H1 (cell line): Measurements from ENCODE around the gene SAXO1. TPM values are rescaled to one million over a fixed set of nuclear protein-coding genes. Genes with fewer than 3 reads are reported as not detected.

Experiments
- CTCF ChIA-PET: fragments of 300-600 bp; sonication (Branson Sonifier 250); formaldehyde crosslinking; loops from one replicate; lab custom pipeline; 2021; ENCODE audit not compliant: partially characterized antibody; lab: Charles Lee
- POLR2A ChIA-PET: fragments of 300-600 bp; sonication (Branson Sonifier 250); formaldehyde crosslinking; loops from one replicate; lab custom pipeline; 2021; ENCODE audit warnings: inconsistent platforms; ENCODE audit not compliant: partially characterized antibody; lab: Charles Lee
- DNase-seq, 2 experiments: peaks; one replicate each; pipeline versions ENCODE4 v3.0.0 to v3.0.0-alpha.2; 2010 to 2022; ENCODE audit warnings: low spot score in 2 of 2, low read depth in 1 of 2, mixed read lengths in 1 of 2
- FAIRE-seq: peaks from 2 replicates; lab custom pipeline; 2011; peaks lifted over from hg19 to GRCh38; lab: Jason Lieb, UNC
- H2AFZ ChIP-seq: 2 replicates; pipeline ENCODE4 v1.8.1; 2012; ENCODE audit warnings: low read length, inconsistent platforms
- H2AK5ac ChIP-seq: 2 replicates; pipeline ENCODE4 v1.6.1; 2013; ENCODE audit warnings: low read depth, low read length
- H2BK120ac ChIP-seq: replicated peaks from 2 replicates; pipeline ENCODE3; 2013; ENCODE audit warnings: low read depth, low read length, inconsistent platforms
- H2BK12ac ChIP-seq: 2 replicates; pipeline ENCODE4 v1.6.1; 2013; ENCODE audit warnings: low read depth, low read length
- H2BK15ac ChIP-seq: 2 replicates; pipeline ENCODE4 v1.6.1; 2013; ENCODE audit warnings: low read length
- H2BK20ac ChIP-seq: 2 replicates; pipeline ENCODE4 v1.6.1; 2013; ENCODE audit warnings: low read length
- H2BK5ac ChIP-seq: 2 replicates; pipeline ENCODE4 v1.6.1; 2013; ENCODE audit warnings: low read depth, low read length
- H3K14ac ChIP-seq: 2 replicates; pipeline ENCODE4 v1.6.1; 2013; ENCODE audit warnings: inconsistent platforms; ENCODE audit not compliant: insufficient read length
- H3K18ac ChIP-seq: 2 replicates; pipeline ENCODE4 v1.6.1; 2013; ENCODE audit warnings: low read length; ENCODE audit errors: extremely low read depth
- H3K23ac ChIP-seq: 2 replicates; pipeline ENCODE4 v1.6.1; 2013; ENCODE audit warnings: inconsistent platforms; ENCODE audit not compliant: insufficient read length
- H3K23me2 ChIP-seq: 2 replicates; pipeline ENCODE4 v1.6.1; 2013; ENCODE audit warnings: low read depth, low read length
- H3K27ac ChIP-seq: 2 replicates; pipeline ENCODE4 v1.6.1; 2011; ENCODE audit warnings: low read depth, low read length, inconsistent platforms
- H3K27me3 ChIP-seq, 4 experiments: replicated peaks in 1 of 4; 1 replicate in 1 of 4; 2 replicates in 3 of 4; pipeline versions ENCODE4 v1.6.1 to v1.8.1; 2011 to 2013; ENCODE audit warnings: low read length in 3 of 4, mild to moderate bottlenecking in 3 of 4, inconsistent platforms in 2 of 4, mixed read lengths in 2 of 4, moderate library complexity in 1 of 4; ENCODE audit not compliant: control insufficient read depth in 3 of 4, insufficient read depth in 3 of 4; ENCODE audit errors: extremely low read depth in 1 of 4
- H3K36me3 ChIP-seq, 4 experiments: 2 replicates each; pipeline versions ENCODE4 v1.6.1 to v1.8.1; 2011 to 2013; ENCODE audit warnings: mild to moderate bottlenecking in 4 of 4, low read length in 3 of 4, moderate library complexity in 2 of 4, control low read depth in 1 of 4, inconsistent platforms in 1 of 4; ENCODE audit not compliant: insufficient read depth in 4 of 4, control insufficient read depth in 2 of 4
- H3K4ac ChIP-seq: replicated peaks from 2 replicates; pipeline ENCODE3; 2013; ENCODE audit warnings: low read length, low read depth, mixed read lengths, inconsistent platforms; ENCODE audit not compliant: insufficient read length
- H3K4me1 ChIP-seq, 4 experiments: replicated peaks in 1 of 4; 1 replicate in 1 of 4; 2 replicates in 3 of 4; pipeline versions ENCODE4 v1.6.1 to v1.8.1; 2011 to 2013; ENCODE audit warnings: low read length in 3 of 4, inconsistent platforms in 2 of 4, mixed read lengths in 1 of 4; ENCODE audit not compliant: insufficient read depth in 4 of 4, control insufficient read depth in 3 of 4
- H3K4me2 ChIP-seq, 2 experiments: 2 replicates each; pipeline versions ENCODE4 v1.6.1 to v1.8.1; 2011 to 2013; ENCODE audit warnings: low read depth in 2 of 2, low read length in 2 of 2, control low read depth in 1 of 2, inconsistent platforms in 1 of 2, mild to moderate bottlenecking in 1 of 2; ENCODE audit not compliant: insufficient read depth in 1 of 2
- H3K4me3 ChIP-seq, 4 experiments: fragments of 200-600, 300-600 bp in 1 of 4; sonication (generic), shearing (Covaris generic), sonication (Bioruptor Twin) in 1 of 4; 2 replicates each; pipeline versions ENCODE4 v1.5.1 to v1.8.1; 2011 to 2016; ENCODE audit warnings: low read length in 4 of 4, low read depth in 3 of 4, control low read depth in 2 of 4, inconsistent platforms in 2 of 4, mild to moderate bottlenecking in 2 of 4, mixed read lengths in 1 of 4, moderate library complexity in 1 of 4; ENCODE audit not compliant: insufficient read depth in 2 of 4; ENCODE audit errors: extremely low read depth in 1 of 4
- H3K56ac ChIP-seq: replicated peaks from 2 replicates; pipeline ENCODE3; 2013; ENCODE audit warnings: low read depth, mild to moderate bottlenecking, mixed read lengths, low read length, inconsistent platforms; ENCODE audit not compliant: insufficient read length
- H3K79me1 ChIP-seq: 2 replicates; pipeline ENCODE4 v1.6.1; 2013; ENCODE audit warnings: low read depth, low read length, control low read depth
- H3K79me2 ChIP-seq, 2 experiments: 2 replicates each; pipeline versions ENCODE4 v1.6.1 to v1.8.1; 2012 to 2013; ENCODE audit warnings: low read length in 2 of 2, mild to moderate bottlenecking in 2 of 2, inconsistent platforms in 1 of 2; ENCODE audit not compliant: insufficient read depth in 2 of 2, control insufficient read depth in 1 of 2
- H3K9ac ChIP-seq, 4 experiments: replicated peaks in 1 of 4; 1 replicate in 1 of 4; 2 replicates in 3 of 4; pipeline versions ENCODE4 v1.6.1 to v1.8.1; 2011 to 2013; ENCODE audit warnings: low read depth in 3 of 4, low read length in 3 of 4, control low read depth in 2 of 4, mild to moderate bottlenecking in 2 of 4, moderate library complexity in 2 of 4, inconsistent platforms in 1 of 4; ENCODE audit errors: extremely low read depth in 1 of 4
- H3K9me3 ChIP-seq, 2 experiments: 2 replicates each; pipeline versions ENCODE4 v1.6.1 to v1.8.1; 2012 to 2013; ENCODE audit warnings: mild to moderate bottlenecking in 2 of 2, moderate library complexity in 2 of 2, control low read depth in 1 of 2, inconsistent platforms in 1 of 2, low read depth in 1 of 2, low read length in 1 of 2, mixed read lengths in 1 of 2; ENCODE audit not compliant: insufficient read depth in 2 of 2
- H4K20me1 ChIP-seq, 2 experiments: replicated peaks in 1 of 2; 2 replicates each; pipeline versions ENCODE3 to v1.8.1; 2011 to 2013; ENCODE audit warnings: inconsistent platforms in 2 of 2, low read length in 2 of 2, mild to moderate bottlenecking in 1 of 2; ENCODE audit not compliant: insufficient read depth in 2 of 2, control insufficient read depth in 1 of 2
- H4K5ac ChIP-seq: 2 replicates; pipeline ENCODE4 v1.6.1; 2013; ENCODE audit warnings: low read length, low read depth, mixed read lengths, inconsistent platforms; ENCODE audit not compliant: insufficient read length
- H4K8ac ChIP-seq: 2 replicates; pipeline ENCODE4 v1.8.0; 2013; ENCODE audit warnings: mild to moderate bottlenecking, moderate library complexity, low read length, inconsistent platforms; ENCODE audit not compliant: insufficient read depth; ENCODE audit errors: extremely low read depth
- H4K91ac ChIP-seq: replicated peaks from 2 replicates; pipeline ENCODE3; 2013; ENCODE audit warnings: low read length, mixed read lengths, inconsistent platforms; ENCODE audit not compliant: insufficient read length
- RFX5 ChIP-seq: IDR thresholded peaks from 2 replicates; pipeline ENCODE4 v1.6.1; 2011; ENCODE audit warnings: low read depth, low read length, improper control_type of control experiment, borderline replicate concordance
- TAF7 ChIP-seq: optimal IDR thresholded peaks from 2 replicates; pipeline ENCODE3; 2011; ENCODE audit warnings: low read depth, mild to moderate bottlenecking, inconsistent platforms, low read length, moderate library complexity, borderline replicate concordance
- WGBS, 2 experiments: shearing (Covaris generic) in 1 of 2; methylation state at CpG; one replicate each; pipeline versions ENCODE4 v1.1.6 to v1.1.7; 2013 to 2015; ENCODE audit warnings: low lambda C conversion rate in 2 of 2, mixed read lengths in 2 of 2, inconsistent platforms in 1 of 2, low coverage in 1 of 2, missing lambda C conversion rate in 1 of 2; ENCODE audit not compliant: insufficient replicate concordance in 2 of 2, insufficient coverage in 1 of 2, insufficient read length in 1 of 2; ENCODE audit errors: extremely low coverage in 1 of 2, missing lambda C conversion rate in 1 of 2; 5-methylcytosine and 5-hydroxymethylcytosine counted together
- polyA plus RNA-seq, 7 experiments: library from polyadenylated mRNA; depleted of rRNA in 3 of 7; stranded (reverse) in 5 of 7; unstranded in 2 of 7; fragments of >200 nt in 5 of 7; fragments of 200-250 nt in 2 of 7; gene quantifications; 1 replicate in 5 of 7; 2 replicates in 1 of 7; 4 replicates in 1 of 7; pipeline versions ENCODE4 v1.2.1 to v1.2.3, GENCODE V29; 2011 to 2013; ENCODE audit warnings: missing spikeins in 2 of 7, mixed read lengths in 2 of 7
- total RNA-seq: library from RNA; stranded (reverse); fragmentation: NEBNext Ultra II Directional; extraction: Animal tissue kit (Norgen Biotek cat#: 25700); gene quantifications from 2 replicates; pipeline ENCODE4 v1.2.1, GENCODE V29; 2021

The SAXO1 gene
- total and polyA plus RNA-seq, 2 of the 8 experiments (the other 6 are each of a cell fraction or from before 2014, with no cell fraction given), result 0.11 to 0.20 TPM

- Histone ChIP-seq H4K20me1 (no peaks in the 10 kb centered on the region), H3K14ac (no peak overlapping the region), H2BK15ac (no peak overlapping the region), H3K23me2 (no peaks in the 10 kb centered on the region), H4K5ac (no peak overlapping the region), H3K9ac (no peak overlapping the region), H3K79me1 (no peaks in the 10 kb centered on the region), H3K18ac (no peak overlapping the region), H2BK120ac (no peak overlapping the region), H4K8ac (no peak overlapping the region), H3K27ac (no peak overlapping the region), H3K4me3 (no peak overlapping the region), H2AK5ac (no peak overlapping the region), H4K91ac (no peak overlapping the region), H3K36me3 (no peaks in the 10 kb centered on the region), H3K4ac (no peak overlapping the region), H3K4me1 (peaks cover 3 to 13% (median 8%) of the 10 kb centered on the region in 4 experiments), H3K23ac (no peak overlapping the region), H2BK12ac (no peak overlapping the region), H2AFZ (peak overlapping the region; percentile 45), H3K9me3 (no peaks in the 10 kb centered on the region), H2BK20ac (no peak overlapping the region), H3K27me3 (no peaks in the 10 kb centered on the region; a peak in 1 of 7 replicates), H3K4me2 (peak overlapping the region; percentile 6 to 30; a peak in 2 of 4 replicates), H3K79me2 (no peaks in the 10 kb centered on the region), H3K56ac (no peak overlapping the region)
- FAIRE-seq (no peak), DNase-seq (no peak)
- ChIA-PET POLR2A (no interaction called here), CTCF (interaction anchor here (0.9 to 1.7 kb wide), 3 partner anchors 11 to 657 kb away, joined by 3 to 5 read pairs (median 3); no protein-coding TSS in a partner anchor)
- 83% methylated on average over 9 of the region's 9 CpGs; no CpG with 5 or more reads in 1 of the 2 experiments for WGBS, 2 experiments
- TF ChIP-seq TAF7, result no peak
- peak; percentile 42; the same call in 1 of the 2 replicates for TF ChIP-seq RFX5
- TF ChIP-seq, all 59 proteins: peak for 1
- H2BK5ac ChIP-seq, result no peak overlapping the region
Observed at GRCh38 chr9:18911714-18912342, 121.2 kb downstream of the SAXO1 start.
